OCI-LY7 (cell line): Measurements from ENCODE around the gene ZNF609. TPM values are rescaled to one million over a fixed set of nuclear protein-coding genes. Genes with fewer than 3 reads are reported as not detected.

Source experiments
- BruUV-seq: library from RNA; stranded (reverse); fragments of 400-500 nt; replicated peaks from 2 replicates; lab custom pipeline; 2021; lab: Mats Ljungman, UMichigan
- CTCF ChIA-PET: fragments of 300-600 bp; sonication (Branson Sonifier 250); formaldehyde crosslinking; loops from one replicate; lab custom pipeline; 2022; ENCODE audit warnings: antibody characterized with exemption; ENCODE audit not compliant: unreplicated experiment; lab: Charles Lee
- POLR2A ChIA-PET: fragments of 300-600 bp; sonication (Branson Sonifier 250); formaldehyde crosslinking; loops from one replicate; lab custom pipeline; 2022; ENCODE audit warnings: antibody characterized with exemption; lab: Charles Lee
- DNase-seq: peaks from one replicate; pipeline ENCODE4 v3.0.0-alpha.2; 2015; ENCODE audit warnings: low spot score
- H2AFZ ChIP-seq: fragments of 200-600 bp; sonication (generic), shearing (Covaris generic); 2 replicates; pipeline ENCODE4 v1.6.1; 2014; ENCODE audit warnings: mild to moderate bottlenecking, antibody characterized with exemption, low read length, moderate library complexity
- H3K27ac ChIP-seq: fragments of 200-600 bp; sonication (generic); 2 replicates; pipeline ENCODE4 v1.5.1; 2014; ENCODE audit warnings: mixed run types, low read depth, mild to moderate bottlenecking, moderate library complexity, low read length, inconsistent platforms; ENCODE audit not compliant: poor library complexity, severe bottlenecking
- H3K36me3 ChIP-seq: fragments of 200-600 bp; sonication (generic); 2 replicates; pipeline ENCODE4 v1.6.1; 2014; ENCODE audit warnings: mild to moderate bottlenecking, antibody characterized with exemption, low read length, moderate library complexity, mixed read lengths; ENCODE audit not compliant: insufficient read depth
- H3K4me1 ChIP-seq: fragments of 200-600 bp; sonication (generic); 2 replicates; pipeline ENCODE4 v1.5.1; 2014; ENCODE audit warnings: mild to moderate bottlenecking, low read length; ENCODE audit not compliant: insufficient read depth, poor library complexity, severe bottlenecking
- H3K4me2 ChIP-seq: fragments of 200-600 bp; sonication (generic); 2 replicates; pipeline ENCODE4 v1.6.1; 2014; ENCODE audit warnings: mild to moderate bottlenecking, low read length
- H3K4me3 ChIP-seq: fragments of 200-600 bp; sonication (generic); 2 replicates; pipeline ENCODE4 v1.5.1; 2014; ENCODE audit warnings: mild to moderate bottlenecking, low read depth, low read length; ENCODE audit not compliant: poor library complexity, severe bottlenecking
- H3K79me2 ChIP-seq: fragments of 200-600 bp; sonication (generic); 2 replicates; pipeline ENCODE4 v1.6.1; 2016; ENCODE audit warnings: low read depth, mild to moderate bottlenecking, low read length, moderate library complexity, mixed read lengths; ENCODE audit not compliant: insufficient read depth
- H3K9me2 ChIP-seq: fragments of 200-600 bp; sonication (generic); 2 replicates; pipeline ENCODE4 v1.6.1; 2016; ENCODE audit warnings: mild to moderate bottlenecking, low read length, mixed read lengths; ENCODE audit not compliant: insufficient read depth
- H3K9me3 ChIP-seq: fragments of 200-600 bp; sonication (generic); 2 replicates; pipeline ENCODE4 v1.6.1; 2014; ENCODE audit warnings: mild to moderate bottlenecking, mixed run types, low read length, mixed read lengths
- H4K20me1 ChIP-seq: fragments of 200-600 bp; sonication (generic); 2 replicates; pipeline ENCODE4 v1.6.1; 2014; ENCODE audit warnings: mild to moderate bottlenecking, antibody characterized with exemption, low read length, moderate library complexity, mixed read lengths; ENCODE audit not compliant: insufficient read depth
- EZH2phosphoT487 ChIP-seq: fragments of 200-600 bp; sonication (generic); IDR thresholded peaks from 2 replicates; pipeline ENCODE4 v1.6.1; 2018; ENCODE audit warnings: low read depth, borderline replicate concordance, mild to moderate bottlenecking, mixed run types, antibody characterized with exemption, low read length, moderate library complexity, mixed read lengths
- intact Hi-C: fragments of 100-400 bp; cut with micrococcal nuclease; formaldehyde crosslinking; loops from one replicate; pipeline ENCODE4 v1.10.0; 2022; ENCODE audit not compliant: unreplicated experiment
- total RNA-seq, 2 experiments: library from RNA; depleted of rRNA in 1 of 2; stranded (reverse); fragments of >200 nt in 1 of 2; shearing (Covaris generic) in 1 of 2; gene quantifications; 2 replicates each; pipeline ENCODE4 v1.2.3, GENCODE V29; 2014 to 2022
- TF ChIP-seq, protein P1 (sequence below): fragments of 200-600 bp; sonication (generic); conservative IDR thresholded peaks from 2 replicates; pipeline ENCODE4 v1.5.1; 2014; ENCODE audit warnings: mild to moderate bottlenecking, antibody characterized with exemption, low read length, moderate library complexity, mixed read lengths

ZNF609 gene
- total RNA-seq, 2 experiments from 2014 or later: 17.2 to 35.1 TPM

- no peak overlapping the region for H3K27ac ChIP-seq
- ChIA-PET CTCF (no interaction called here), POLR2A (interaction anchor here (0.8 to 2.4 kb wide), 3 partner anchors 8 to 609 kb away, joined by 3 to 7 read pairs (median 3); partner anchors contain the start of gene ZNF609)
- H3K9me3 ChIP-seq: no peaks in the 10 kb centered on the region
- H3K36me3 ChIP-seq: peaks cover 6% of the 10 kb centered on the region; the same call in 1 of the 2 replicates
- no peak for DNase-seq
- no peak overlapping the region for H3K4me2 ChIP-seq
- BruUV-seq: no TSS peak
- TF ChIP-seq, protein P1, sequence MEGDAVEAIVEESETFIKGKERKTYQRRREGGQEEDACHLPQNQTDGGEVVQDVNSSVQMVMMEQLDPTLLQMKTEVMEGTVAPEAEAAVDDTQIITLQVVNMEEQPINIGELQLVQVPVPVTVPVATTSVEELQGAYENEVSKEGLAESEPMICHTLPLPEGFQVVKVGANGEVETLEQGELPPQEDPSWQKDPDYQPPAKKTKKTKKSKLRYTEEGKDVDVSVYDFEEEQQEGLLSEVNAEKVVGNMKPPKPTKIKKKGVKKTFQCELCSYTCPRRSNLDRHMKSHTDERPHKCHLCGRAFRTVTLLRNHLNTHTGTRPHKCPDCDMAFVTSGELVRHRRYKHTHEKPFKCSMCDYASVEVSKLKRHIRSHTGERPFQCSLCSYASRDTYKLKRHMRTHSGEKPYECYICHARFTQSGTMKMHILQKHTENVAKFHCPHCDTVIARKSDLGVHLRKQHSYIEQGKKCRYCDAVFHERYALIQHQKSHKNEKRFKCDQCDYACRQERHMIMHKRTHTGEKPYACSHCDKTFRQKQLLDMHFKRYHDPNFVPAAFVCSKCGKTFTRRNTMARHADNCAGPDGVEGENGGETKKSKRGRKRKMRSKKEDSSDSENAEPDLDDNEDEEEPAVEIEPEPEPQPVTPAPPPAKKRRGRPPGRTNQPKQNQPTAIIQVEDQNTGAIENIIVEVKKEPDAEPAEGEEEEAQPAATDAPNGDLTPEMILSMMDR: no peak
- no peak for TF ChIP-seq EZH2phosphoT487
- no peak overlapping the region for H2AFZ ChIP-seq
- H3K4me1 ChIP-seq: peaks cover 11% of the 10 kb centered on the region
- intact Hi-C loops: no loop called here
- peaks cover 4% of the 10 kb centered on the region; the same call in 1 of the 2 replicates for H3K79me2 ChIP-seq
- peaks cover 7% of the 10 kb centered on the region; the same call in 1 of the 2 replicates for H4K20me1 ChIP-seq
- H3K9me2 ChIP-seq: no peaks in the 10 kb centered on the region
- H3K4me3 ChIP-seq: no peak overlapping the region
These were observed 16.2 kb downstream of the ZNF609 start for GRCh38 chr15:64476550-64476949.

- no peaks in the 10 kb centered on the region for H3K9me3 ChIP-seq
- H3K9me2 ChIP-seq: no peaks in the 10 kb centered on the region
- peaks cover 4% of the 10 kb centered on the region; the same call in 1 of the 2 replicates for H3K79me2 ChIP-seq
- H3K4me2 ChIP-seq: no peak overlapping the region
- intact Hi-C loops: no loop called here
- no peak overlapping the region for H2AFZ ChIP-seq
- ChIA-PET CTCF (no interaction called here), POLR2A (interaction anchor here (0.7 kb wide), 1 partner anchor 22 kb away, joined by 3 read pairs; no protein-coding TSS in a partner anchor)
- no peak for DNase-seq
- peaks cover 7% of the 10 kb centered on the region; the same call in 1 of the 2 replicates for H4K20me1 ChIP-seq
- no peak overlapping the region for H3K27ac ChIP-seq
- no TSS peak for BruUV-seq
- peaks cover 18% of the 10 kb centered on the region for H3K36me3 ChIP-seq
- H3K4me1 ChIP-seq: peaks cover 11% of the 10 kb centered on the region
- TF ChIP-seq, protein P1: no peak
- no peak for TF ChIP-seq EZH2phosphoT487
- no peak overlapping the region for H3K4me3 ChIP-seq
These were observed 18.5 kb downstream of the ZNF609 start for GRCh38 chr15:64478863-64479262.

DNA sequence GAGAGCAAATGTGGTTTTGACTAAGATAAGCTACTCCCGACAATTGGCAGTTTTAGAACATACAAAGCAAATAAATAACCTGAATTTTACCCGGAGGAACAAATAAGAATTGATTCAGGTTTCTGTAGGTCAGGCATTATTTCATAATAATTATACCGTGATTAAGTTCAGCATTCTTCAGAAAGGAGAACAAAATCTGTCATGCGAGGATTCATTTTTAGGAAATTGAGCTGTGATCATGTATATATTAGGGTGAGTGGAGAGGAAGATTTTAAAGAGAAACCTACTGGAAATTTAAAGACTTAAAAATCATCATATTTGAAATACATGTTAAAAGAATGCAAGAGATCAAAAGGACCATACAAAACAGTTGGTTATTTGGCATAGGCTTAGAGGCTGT is 20.5 kb downstream of the ZNF609 start:
- H3K9me2 ChIP-seq: no peaks in the 10 kb centered on the region
- no peak for TF ChIP-seq EZH2phosphoT487
- no peak overlapping the region for H3K27ac ChIP-seq
- intact Hi-C loops: no loop called here
- ChIA-PET POLR2A (no interaction called here), CTCF (no interaction called here)
- H3K79me2 ChIP-seq: no peaks in the 10 kb centered on the region; the same call in 1 of the 2 replicates
- H3K36me3 ChIP-seq: peaks cover 18% of the 10 kb centered on the region
- no peak for DNase-seq
- H3K4me3 ChIP-seq: no peak overlapping the region
- peaks cover 6% of the 10 kb centered on the region for H3K4me1 ChIP-seq
- no peaks in the 10 kb centered on the region for H3K9me3 ChIP-seq
- no peak overlapping the region for H2AFZ ChIP-seq
- no TSS peak for BruUV-seq
- peaks cover 4% of the 10 kb centered on the region; the same call in 1 of the 2 replicates for H4K20me1 ChIP-seq
- H3K4me2 ChIP-seq: no peak overlapping the region
